Glutamatergic neuron (in vitro differentiated cells): Measurements from ENCODE around the gene TMEM221. TPM values are rescaled to one million over a fixed set of nuclear protein-coding genes. Genes with fewer than 3 reads are reported as not detected.

Source experiments
- DNase-seq: peaks from one replicate; pipeline ENCODE4 v3.0.0; 2022
- H3K27ac Mint-ChIP-seq: one replicate; pipeline ENCODE4 v1.8.0; 2020; ENCODE audit warnings: mild to moderate bottlenecking, mixed read lengths, inconsistent platforms; ENCODE audit not compliant: unreplicated experiment
- H3K27me3 Mint-ChIP-seq: one replicate; pipeline ENCODE4 v1.8.0; 2020; ENCODE audit warnings: mild to moderate bottlenecking, moderate library complexity, mixed read lengths, inconsistent platforms; ENCODE audit not compliant: unreplicated experiment
- H3K36me3 Mint-ChIP-seq: one replicate; pipeline ENCODE4 v1.8.0; 2020; ENCODE audit warnings: mild to moderate bottlenecking, mixed read lengths, inconsistent platforms; ENCODE audit not compliant: unreplicated experiment
- H3K4me1 Mint-ChIP-seq: one replicate; pipeline ENCODE4 v1.8.0; 2020; ENCODE audit warnings: mild to moderate bottlenecking, low read depth, mixed read lengths, inconsistent platforms; ENCODE audit not compliant: unreplicated experiment
- H3K4me3 Mint-ChIP-seq: one replicate; pipeline ENCODE4 v1.8.0; 2020; ENCODE audit warnings: mild to moderate bottlenecking, mixed read lengths, inconsistent platforms; ENCODE audit not compliant: unreplicated experiment
- H3K9me3 Mint-ChIP-seq: one replicate; pipeline ENCODE4 v1.8.0; 2020; ENCODE audit warnings: mild to moderate bottlenecking, moderate library complexity, mixed read lengths, inconsistent platforms; ENCODE audit not compliant: unreplicated experiment
- CTCF ChIP-seq: fragments of 200-600 bp; sonication (generic); IDR thresholded peaks from one replicate; pipeline ENCODE4 v1.5.0; 2021; ENCODE audit not compliant: partially characterized antibody, unreplicated experiment
- total RNA-seq: library from RNA; stranded (reverse); fragmentation: NEBNext Ultra II Directional; extraction: Animal tissue kit (Norgen Biotek cat#: 25700); gene quantifications from one replicate; pipeline ENCODE4 v1.2.1, GENCODE V29; 2021; ENCODE audit not compliant: unreplicated experiment

Gene TMEM221
- total RNA-seq, 1 donor from 2014 or later: not detected

DNA sequence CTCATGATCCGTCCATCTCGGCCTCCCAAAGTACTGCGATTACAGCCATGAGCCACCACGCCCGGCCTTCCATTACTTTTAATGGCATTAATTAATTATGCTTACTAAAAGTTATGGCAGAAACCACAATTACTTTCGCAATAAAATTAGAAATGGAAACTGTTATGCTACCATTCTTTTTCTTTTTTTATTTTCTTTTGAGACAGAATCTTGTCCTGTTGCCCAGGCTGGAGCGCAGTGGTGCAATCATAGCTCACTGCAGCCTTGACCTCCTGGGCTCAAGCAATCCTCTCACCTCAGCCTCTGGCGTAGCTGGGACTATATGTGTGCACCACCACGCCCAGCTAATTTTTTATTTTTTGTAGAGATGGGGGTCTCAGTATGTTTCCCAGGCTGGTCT lies 38.5 kb downstream of the TMEM221 start:
- Mint-ChIP-seq H3K27me3 (no peaks in the 10 kb centered on the region), H3K27ac (no peak overlapping the region), H3K4me1 (peaks cover 12% of the 10 kb centered on the region), H3K9me3 (no peaks in the 10 kb centered on the region), H3K4me3 (no peak overlapping the region), H3K36me3 (no peaks in the 10 kb centered on the region)
- TF ChIP-seq CTCF: no peak
- DNase-seq: no peak

- no peaks in the 10 kb centered on the region for H3K36me3 Mint-ChIP-seq
- H3K4me3 Mint-ChIP-seq: peak overlapping the region; percentile 68
- no peak for DNase-seq
- H3K27ac Mint-ChIP-seq: no peak overlapping the region
- no peaks in the 10 kb centered on the region for H3K9me3 Mint-ChIP-seq
- H3K4me1 Mint-ChIP-seq: peaks cover 4% of the 10 kb centered on the region
- no peak for TF ChIP-seq CTCF
- H3K27me3 Mint-ChIP-seq: peaks cover 2% of the 10 kb centered on the region
Measured at GRCh38 chr19:17406887-17407196, 41.6 kb downstream of the TMEM221 start.

DNA sequence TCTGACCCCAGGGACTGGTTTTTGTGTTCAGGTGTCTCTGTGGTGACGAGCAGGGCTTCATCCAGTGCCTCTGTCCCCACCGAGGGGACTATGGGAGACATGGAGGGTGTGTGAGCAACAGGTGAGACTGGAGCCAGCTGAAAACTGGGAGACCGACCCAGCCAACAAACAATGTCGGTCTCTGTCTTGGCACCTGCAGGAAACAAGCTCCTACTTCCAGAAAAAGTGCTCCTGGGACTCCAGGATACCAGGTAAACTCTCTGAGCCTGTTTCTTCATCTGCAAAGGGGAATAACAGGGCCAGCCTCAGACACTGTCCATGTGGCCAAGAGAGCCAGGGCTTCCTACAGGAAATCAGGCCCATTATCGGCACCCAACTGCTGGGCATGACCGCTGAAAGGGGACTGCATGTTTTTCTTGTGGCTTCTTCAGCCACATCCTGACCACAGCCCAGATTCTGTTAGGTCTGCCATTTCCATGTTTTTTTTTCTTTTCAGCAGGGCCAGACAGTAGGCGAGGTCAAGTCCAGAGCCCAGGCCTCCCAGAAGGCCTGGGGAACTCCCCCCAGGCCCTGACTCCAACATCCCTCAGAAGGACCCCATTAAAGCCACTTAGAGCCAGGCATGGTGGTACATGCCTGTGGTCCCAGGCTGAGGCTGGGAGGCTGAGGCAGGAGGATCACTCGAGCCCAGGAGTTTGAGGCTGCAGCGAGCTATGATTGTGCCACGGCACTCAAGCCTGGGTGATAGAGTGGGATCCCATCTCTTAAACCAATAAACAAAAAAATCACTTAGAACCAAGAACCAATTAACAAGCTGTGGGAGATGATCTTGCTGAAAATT lies 42.2 kb downstream of the TMEM221 start:
- TF ChIP-seq CTCF: no peak
- no peaks in the 10 kb centered on the region for H3K36me3 Mint-ChIP-seq
- no peak for DNase-seq
- no peaks in the 10 kb centered on the region for H3K9me3 Mint-ChIP-seq
- peaks cover 2% of the 10 kb centered on the region for H3K27me3 Mint-ChIP-seq
- no peak overlapping the region for H3K27ac Mint-ChIP-seq
- no peak overlapping the region for H3K4me3 Mint-ChIP-seq
- H3K4me1 Mint-ChIP-seq: peaks cover 4% of the 10 kb centered on the region

DNA sequence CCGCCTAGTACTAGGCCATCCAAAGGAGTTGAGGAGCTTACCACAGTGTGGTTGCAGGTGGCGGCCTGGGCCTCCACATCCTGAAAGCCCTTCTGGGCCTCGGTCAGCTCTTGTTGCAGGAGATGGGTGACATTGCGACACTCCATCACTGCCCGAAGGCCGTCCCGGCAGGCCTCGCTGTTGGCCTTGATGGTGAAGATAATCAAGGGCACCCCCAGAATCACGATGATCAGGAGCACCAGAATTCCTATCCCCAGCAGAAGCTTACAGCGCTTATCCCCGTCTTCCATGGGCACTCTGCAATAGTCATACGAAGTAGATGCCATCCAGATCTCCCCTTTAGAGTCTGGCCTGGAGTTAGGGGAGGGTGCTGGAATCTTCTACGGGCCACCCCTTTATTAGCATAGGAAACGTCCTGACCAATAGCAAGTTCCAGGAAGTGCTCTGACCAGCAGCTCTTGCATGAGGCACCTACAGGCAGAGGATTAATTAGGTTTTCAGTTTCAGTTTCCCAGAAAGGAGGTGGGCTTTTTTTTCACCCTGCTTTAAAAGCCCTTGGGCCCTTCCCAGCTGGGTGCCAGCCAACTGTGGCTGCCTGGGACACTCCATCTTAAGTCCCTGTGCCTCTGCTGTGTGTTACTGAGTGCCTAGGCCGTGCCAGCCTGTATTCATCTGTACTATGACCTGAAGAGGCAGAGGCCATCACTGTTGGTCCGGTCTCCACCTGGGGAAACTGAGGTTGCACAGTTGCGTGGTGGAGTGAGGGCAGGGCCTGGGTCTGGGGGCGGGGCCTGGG lies 43.0 kb downstream of the TMEM221 start, which contains the start of gene BST2:
TSS of gene BST2 (minus strand) at position 381 of the 796 bp plus-strand sequence. CDS start at position 326, 55 bp downstream.
- no peak within 1 kb of the TSS for H3K27ac Mint-ChIP-seq
- TF ChIP-seq CTCF: no peak
- H3K4me1 Mint-ChIP-seq: peaks cover 4% of the 10 kb centered on the region
- H3K4me3 Mint-ChIP-seq: no peak within 1 kb of the TSS
- peaks cover 2% of the 10 kb centered on the region for H3K27me3 Mint-ChIP-seq
- H3K36me3 Mint-ChIP-seq: no peaks in the 10 kb centered on the region
- DNase-seq: no peak
- H3K9me3 Mint-ChIP-seq: no peaks in the 10 kb centered on the region
